K562 (cell line): Measurements from ENCODE around the gene ZNF438.

Experiments used
- CREB1 ChIP-seq, 2 experiments: sonication (generic) in 1 of 2; formaldehyde crosslinking in 1 of 2; IDR thresholded peaks; 2 replicates each; pipeline versions ENCODE4 v1.6.1 to v1.8.0; 2012 to 2022; ENCODE audit warnings: inconsistent platforms in 1 of 2, mild to moderate bottlenecking in 1 of 2, missing genetic modification reagents in 1 of 2, moderate library complexity in 1 of 2
- NFYB ChIP-seq: IDR thresholded peaks from 2 replicates; pipeline ENCODE4 v1.6.1; 2011; ENCODE audit warnings: mild to moderate bottlenecking, moderate library complexity; ENCODE audit not compliant: insufficient read length; ENCODE audit errors: extremely low read depth
- POLR2AphosphoS5 ChIP-seq: IDR thresholded peaks from 2 replicates; pipeline ENCODE4 v1.6.1; 2011; ENCODE audit warnings: mild to moderate bottlenecking, low read depth, low read length, moderate library complexity; ENCODE audit not compliant: control insufficient read depth, insufficient read depth
- STAT5B ChIP-seq: fragments of 250-450 bp; sonication (Bioruptor Pico); IDR thresholded peaks from 2 replicates; pipeline ENCODE4 v1.8.0; 2021; ENCODE audit warnings: mild to moderate bottlenecking, inconsistent platforms
- TAF1 ChIP-seq: IDR thresholded peaks from 2 replicates; pipeline ENCODE4 v1.6.1; 2011; ENCODE audit warnings: mild to moderate bottlenecking, low read length, moderate library complexity; ENCODE audit not compliant: insufficient read depth, control insufficient read depth, severe bottlenecking; ENCODE audit errors: extremely low read depth
- ZNF175 ChIP-seq: fragments of 200-800 bp; sonication (Bioruptor generic); IDR thresholded peaks from 2 replicates; pipeline ENCODE4 v1.6.1; 2016; ENCODE audit warnings: low read depth, mild to moderate bottlenecking, missing genetic modification characterization, missing compliant biosample characterization
- TF ChIP-seq, protein P1 (sequence below): fragments of 450-650 bp; IDR thresholded peaks from 2 replicates; pipeline ENCODE4 v1.6.1; 2017; ENCODE audit warnings: antibody characterized with exemption

DNA sequence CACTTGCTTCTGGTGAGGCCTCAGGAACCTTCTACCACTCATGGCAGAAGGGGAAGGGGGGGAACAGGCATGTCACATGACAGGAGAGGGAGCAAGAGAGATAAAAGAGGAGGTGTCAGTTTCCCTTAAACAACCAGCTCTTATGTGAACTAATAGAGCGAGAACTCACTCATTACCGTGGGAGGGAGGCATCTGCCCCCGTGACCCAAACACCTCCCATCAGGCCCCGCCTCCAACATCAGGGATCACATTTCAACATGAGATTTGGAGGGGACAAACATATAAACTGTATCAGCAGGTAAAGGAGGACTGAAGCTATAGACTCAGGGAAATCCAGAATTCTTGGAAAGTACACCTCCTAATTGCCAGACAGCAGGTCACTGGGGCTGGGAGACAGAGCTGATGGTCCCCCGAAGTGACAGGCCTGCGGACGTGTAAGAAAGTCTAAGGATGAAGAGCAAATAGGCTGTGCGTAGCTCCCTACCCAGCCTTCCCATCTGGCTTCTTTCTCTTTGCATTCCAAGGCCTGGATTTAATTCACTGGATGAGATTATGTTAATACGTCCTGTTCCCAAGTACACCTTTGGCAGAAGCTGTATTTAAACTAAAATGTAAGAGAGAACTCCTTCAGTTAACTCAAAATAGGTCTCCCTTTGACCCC, 215.4 kb downstream of the ZNF438 start:
- TF ChIP-seq TAF1: no peak
- no peak for TF ChIP-seq STAT5B (CRISPR knock-in tag)
- TF ChIP-seq POLR2AphosphoS5: no peak
- no peak for TF ChIP-seq NFYB
- TF ChIP-seq ZNF175 (CRISPR knock-in tag): no peak
- TF ChIP-seq, protein P1, sequence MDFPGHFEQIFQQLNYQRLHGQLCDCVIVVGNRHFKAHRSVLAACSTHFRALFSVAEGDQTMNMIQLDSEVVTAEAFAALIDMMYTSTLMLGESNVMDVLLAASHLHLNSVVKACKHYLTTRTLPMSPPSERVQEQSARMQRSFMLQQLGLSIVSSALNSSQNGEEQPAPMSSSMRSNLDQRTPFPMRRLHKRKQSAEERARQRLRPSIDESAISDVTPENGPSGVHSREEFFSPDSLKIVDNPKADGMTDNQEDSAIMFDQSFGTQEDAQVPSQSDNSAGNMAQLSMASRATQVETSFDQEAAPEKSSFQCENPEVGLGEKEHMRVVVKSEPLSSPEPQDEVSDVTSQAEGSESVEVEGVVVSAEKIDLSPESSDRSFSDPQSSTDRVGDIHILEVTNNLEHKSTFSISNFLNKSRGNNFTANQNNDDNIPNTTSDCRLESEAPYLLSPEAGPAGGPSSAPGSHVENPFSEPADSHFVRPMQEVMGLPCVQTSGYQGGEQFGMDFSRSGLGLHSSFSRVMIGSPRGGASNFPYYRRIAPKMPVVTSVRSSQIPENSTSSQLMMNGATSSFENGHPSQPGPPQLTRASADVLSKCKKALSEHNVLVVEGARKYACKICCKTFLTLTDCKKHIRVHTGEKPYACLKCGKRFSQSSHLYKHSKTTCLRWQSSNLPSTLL: no peak
- no peak for TF ChIP-seq CREB1 (IDR thresholded peaks at IDR 0.05)
- no peak for TF ChIP-seq CREB1 (CRISPR knock-in tag; IDR thresholded peaks at IDR 0.05)
